ENCODE results near the gene ASH1L.

ASH1L gene

GRCh38 chr1:155326631-155327037 is 236.0 kb downstream of the ASH1L start:
- no peak for DNase-seq (ENCODE audit: low spot score)

GRCh38 chr1:155326020-155326526 is 236.5 kb downstream of the ASH1L start:
- no peak for DNase-seq (ENCODE audit: low spot score)

- DNase-seq (ENCODE audit: low spot score) = no peak
These were observed 237.1 kb downstream of the ASH1L start for GRCh38 chr1:155325603-155325893.

- DNase-seq (ENCODE audit: low spot score) = peak; percentile 58
These were observed 237.6 kb downstream of the ASH1L start for GRCh38 chr1:155324717-155325602.

- DNase-seq (ENCODE audit: low spot score) = peak; percentile 95
These were observed 238.4 kb downstream of the ASH1L start for GRCh38 chr1:155324037-155324716.

- DNase-seq (ENCODE audit: low spot score) = peak; percentile 88
These were observed 238.9 kb downstream of the ASH1L start for GRCh38 chr1:155323729-155324036.

- DNase-seq (ENCODE audit: low spot score) = peak; percentile 85
These were observed 239.5 kb downstream of the ASH1L start for GRCh38 chr1:155322953-155323728.

GRCh38 chr1:155322571-155322952 is 240.0 kb downstream of the ASH1L start:
- DNase-seq (ENCODE audit: low spot score) = no peak

GRCh38 chr1:155321639-155322503 is 240.7 kb downstream of the ASH1L start:
- no peak for DNase-seq (ENCODE audit: low spot score)

- no peak for DNase-seq (ENCODE audit: low spot score)
These were observed 241.7 kb downstream of the ASH1L start, which contains the start of gene RUSC1 for GRCh38 chr1:155320661-155321617. TSS of gene RUSC1 (plus strand) at chr1:155320894. CDS start at chr1:155321774, 880 bp downstream.

- no peak for DNase-seq (ENCODE audit: low spot score)
These were observed 242.4 kb downstream of the ASH1L start for GRCh38 chr1:155320252-155320651.

GRCh38 chr1:155319536-155319935 is 243.1 kb downstream of the ASH1L start:
- DNase-seq (ENCODE audit: low spot score) = no peak

- no peak for DNase-seq (ENCODE audit: low spot score)
These were observed 244.5 kb downstream of the ASH1L start for GRCh38 chr1:155318082-155318481.

- DNase-seq (ENCODE audit: low spot score) = no peak
These were observed 245.7 kb downstream of the ASH1L start for GRCh38 chr1:155316922-155317321.

- no peak for DNase-seq (ENCODE audit: low spot score)
These were observed 249.3 kb downstream of the ASH1L start for GRCh38 chr1:155313261-155313660.

GRCh38 chr1:155309423-155310021 is 253.1 kb downstream of the ASH1L start:
- DNase-seq (ENCODE audit: low spot score) = peak; percentile 56

GRCh38 chr1:155308493-155309422 is 253.8 kb downstream of the ASH1L start, which contains the start of gene FDPS:
TSS of gene FDPS (plus strand) at chr1:155308866. CDS start at chr1:155309790, 924 bp downstream.
- peak; percentile 98 for DNase-seq (ENCODE audit: low spot score)

- DNase-seq (ENCODE audit: low spot score) = peak; percentile 36
These were observed 255.3 kb downstream of the ASH1L start for GRCh38 chr1:155307247-155307740.

Data from LoVo (cell line).